ENCODE results near the gene OR52E1.

Gene OR52E1

DNA sequence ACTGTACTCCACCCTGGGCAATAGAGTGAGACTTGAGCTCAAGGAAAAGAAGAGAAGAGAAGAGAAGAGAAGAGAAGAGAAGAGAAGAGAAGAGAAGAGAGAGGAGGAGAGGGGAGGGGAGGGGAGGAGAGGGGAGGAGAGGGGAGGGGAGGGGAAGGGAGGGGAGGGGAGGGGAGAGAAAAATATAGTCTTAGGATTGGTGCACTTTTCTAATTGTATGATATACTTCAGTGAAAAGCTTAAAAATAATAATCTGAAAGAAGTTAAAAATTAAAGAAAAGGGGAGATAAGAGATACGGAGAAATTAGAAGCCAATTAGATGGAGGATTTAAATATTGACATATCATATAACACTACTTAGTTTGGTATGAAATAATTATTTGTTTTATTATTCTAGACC lies 49.5 kb downstream of the OR52E1 start:
- no peak for DNase-seq

Data from activated CD4-positive, alpha-beta T cell treated with anti-CD3 and anti-CD28 coated beads, Interleukin-2, Interleukin-6, amounts not matched to agents 100 ng/mL and 50 ng/mL, durations not matched to agents 16 hours and 8 hours (primary cell).